Parathyroid adenoma (tissue), 2 donors: ENCODE data around the gene S100A7.
"Not testable (repeated sequence)": the region's sequence is repeated elsewhere in the genome, so short reads cannot be mapped to it uniquely, and the experiment has no call there.

Source experiments
- H2AFZ ChIP-seq: fragments of 300-600 bp; sonication (generic); one replicate; pipeline ENCODE4 v1.7.0; 2017; ENCODE audit warnings: antibody characterized with exemption, mild to moderate bottlenecking
- H3K27ac ChIP-seq: fragments of 300-600 bp; sonication (generic); one replicate; pipeline ENCODE4 v1.7.0; 2017
- H3K27me3 ChIP-seq: fragments of 300-600 bp; sonication (generic); one replicate; pipeline ENCODE4 v1.7.0; 2017; ENCODE audit warnings: low read length; ENCODE audit not compliant: control insufficient read depth, insufficient read depth
- H3K36me3 ChIP-seq: fragments of 300-600 bp; sonication (generic); one replicate; pipeline ENCODE4 v1.7.0; 2017; ENCODE audit warnings: low read length; ENCODE audit not compliant: control insufficient read depth, insufficient read depth
- H3K4me1 ChIP-seq: fragments of 300-600 bp; sonication (generic); one replicate; pipeline ENCODE4 v1.7.0; 2017; ENCODE audit warnings: control low read depth
- H3K4me2 ChIP-seq: fragments of 300-600 bp; sonication (generic); one replicate; pipeline ENCODE4 v1.7.0; 2017; ENCODE audit warnings: low read length
- H3K4me3 ChIP-seq: fragments of 300-600 bp; sonication (generic); one replicate; pipeline ENCODE4 v1.7.0; 2017; ENCODE audit warnings: low read depth, low read length
- H3K79me2 ChIP-seq: fragments of 300-600 bp; sonication (generic); one replicate; pipeline ENCODE4 v1.7.0; 2017; ENCODE audit warnings: control low read depth
- H3K9ac ChIP-seq: fragments of 300-600 bp; sonication (generic); one replicate; pipeline ENCODE4 v1.7.0; 2017; ENCODE audit warnings: mild to moderate bottlenecking
- H3K9me3 ChIP-seq: fragments of 300-600 bp; sonication (generic); one replicate; pipeline ENCODE4 v1.7.0; 2017; ENCODE audit warnings: low read length; ENCODE audit not compliant: control insufficient read depth
- TF ChIP-seq, protein P1 (sequence below): fragments of 300-600 bp; sonication (generic); IDR thresholded peaks from one replicate; pipeline ENCODE4 v1.7.0; 2017; ENCODE audit warnings: antibody characterized with exemption, mild to moderate bottlenecking
- donor health status: primary hyperparathyroidism.

S100A7 gene

DNA sequence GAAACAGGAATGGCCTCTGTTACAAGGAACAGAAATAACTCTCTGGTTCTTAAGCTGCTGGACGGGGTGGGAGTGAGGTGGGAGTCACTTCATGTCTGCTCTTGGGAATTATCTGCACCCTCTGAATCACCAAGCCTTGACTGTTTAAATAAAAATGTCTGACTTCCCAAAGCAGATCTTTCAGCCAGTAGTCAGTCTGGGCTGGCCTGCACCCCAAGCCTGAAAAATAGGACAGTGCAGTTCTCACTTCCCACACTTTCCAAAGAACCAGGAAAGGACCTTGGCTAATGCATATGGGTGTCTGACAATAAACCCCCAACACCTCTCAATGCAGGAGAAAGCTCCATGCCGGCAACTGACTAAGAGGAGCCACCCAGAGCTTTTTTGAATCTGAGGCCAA, 796 bp downstream of the S100A7 start:
- TF ChIP-seq, protein P1, sequence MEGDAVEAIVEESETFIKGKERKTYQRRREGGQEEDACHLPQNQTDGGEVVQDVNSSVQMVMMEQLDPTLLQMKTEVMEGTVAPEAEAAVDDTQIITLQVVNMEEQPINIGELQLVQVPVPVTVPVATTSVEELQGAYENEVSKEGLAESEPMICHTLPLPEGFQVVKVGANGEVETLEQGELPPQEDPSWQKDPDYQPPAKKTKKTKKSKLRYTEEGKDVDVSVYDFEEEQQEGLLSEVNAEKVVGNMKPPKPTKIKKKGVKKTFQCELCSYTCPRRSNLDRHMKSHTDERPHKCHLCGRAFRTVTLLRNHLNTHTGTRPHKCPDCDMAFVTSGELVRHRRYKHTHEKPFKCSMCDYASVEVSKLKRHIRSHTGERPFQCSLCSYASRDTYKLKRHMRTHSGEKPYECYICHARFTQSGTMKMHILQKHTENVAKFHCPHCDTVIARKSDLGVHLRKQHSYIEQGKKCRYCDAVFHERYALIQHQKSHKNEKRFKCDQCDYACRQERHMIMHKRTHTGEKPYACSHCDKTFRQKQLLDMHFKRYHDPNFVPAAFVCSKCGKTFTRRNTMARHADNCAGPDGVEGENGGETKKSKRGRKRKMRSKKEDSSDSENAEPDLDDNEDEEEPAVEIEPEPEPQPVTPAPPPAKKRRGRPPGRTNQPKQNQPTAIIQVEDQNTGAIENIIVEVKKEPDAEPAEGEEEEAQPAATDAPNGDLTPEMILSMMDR, result no peak
- no peak overlapping the region for H3K9ac ChIP-seq
- no peaks in the 10 kb centered on the region for H3K9me3 ChIP-seq
- H3K4me1 ChIP-seq, result no peaks in the 10 kb centered on the region
- H2AFZ ChIP-seq, result no peak overlapping the region
- no peak overlapping the region for H3K4me3 ChIP-seq
- H3K4me2 ChIP-seq, result no peak overlapping the region
- H3K27ac ChIP-seq, result no peak overlapping the region
- H3K27me3 ChIP-seq, result no peaks in the 10 kb centered on the region
- no peaks in the 10 kb centered on the region for H3K79me2 ChIP-seq
- H3K36me3 ChIP-seq, result no peaks in the 10 kb centered on the region

DNA sequence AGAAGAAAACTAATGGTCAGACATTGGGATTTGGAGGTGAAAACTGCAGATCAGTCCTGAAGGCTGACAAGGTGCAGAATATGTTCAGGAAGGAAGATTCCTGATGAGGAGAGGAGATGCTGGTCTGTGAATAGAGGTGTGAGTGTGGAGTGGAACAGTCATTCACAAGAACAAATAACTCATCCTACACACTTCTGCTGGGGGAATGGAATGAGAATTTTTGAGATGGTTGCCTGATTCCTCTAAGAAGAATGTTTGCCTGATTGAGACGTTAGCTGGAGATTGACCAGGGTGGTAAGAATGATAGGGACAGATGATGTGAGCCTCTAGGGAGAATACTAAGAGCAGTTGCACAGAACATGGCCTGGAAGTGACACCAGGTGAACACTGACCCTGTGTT, 4.1 kb downstream of the S100A7 start:
- Histone ChIP-seq H3K9ac (no peak overlapping the region), H3K79me2 (no peaks in the 10 kb centered on the region), H3K27me3 (no peaks in the 10 kb centered on the region), H3K4me2 (no peak overlapping the region), H2AFZ (no peak overlapping the region), H3K4me3 (no peak overlapping the region), H3K36me3 (no peaks in the 10 kb centered on the region), H3K4me1 (no peaks in the 10 kb centered on the region), H3K27ac (no peak overlapping the region), H3K9me3 (no peaks in the 10 kb centered on the region)
- TF ChIP-seq, protein P1, result no peak

DNA sequence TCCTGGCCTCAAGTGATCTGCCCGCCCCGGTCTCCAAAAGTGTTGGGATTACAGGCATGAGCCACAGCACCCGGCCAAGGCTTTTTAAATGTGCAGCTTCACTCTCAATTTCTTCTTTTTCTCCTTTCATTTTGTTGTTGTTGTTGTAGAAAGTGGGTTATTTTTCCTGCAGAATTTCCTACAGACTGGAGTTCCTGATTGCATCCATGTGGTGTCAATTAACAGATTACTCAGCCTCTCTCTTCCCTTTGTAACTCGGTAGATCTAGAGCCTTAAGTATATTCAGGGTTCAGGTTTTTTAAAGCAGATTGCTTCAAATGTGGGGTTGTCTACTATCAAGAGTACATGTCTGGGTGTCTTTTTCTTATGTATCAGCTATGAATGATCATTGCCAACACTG, 11.6 kb downstream of the S100A7 start:
- H3K4me1 ChIP-seq, H3K27me3 ChIP-seq: not testable (repeated sequence)

DNA sequence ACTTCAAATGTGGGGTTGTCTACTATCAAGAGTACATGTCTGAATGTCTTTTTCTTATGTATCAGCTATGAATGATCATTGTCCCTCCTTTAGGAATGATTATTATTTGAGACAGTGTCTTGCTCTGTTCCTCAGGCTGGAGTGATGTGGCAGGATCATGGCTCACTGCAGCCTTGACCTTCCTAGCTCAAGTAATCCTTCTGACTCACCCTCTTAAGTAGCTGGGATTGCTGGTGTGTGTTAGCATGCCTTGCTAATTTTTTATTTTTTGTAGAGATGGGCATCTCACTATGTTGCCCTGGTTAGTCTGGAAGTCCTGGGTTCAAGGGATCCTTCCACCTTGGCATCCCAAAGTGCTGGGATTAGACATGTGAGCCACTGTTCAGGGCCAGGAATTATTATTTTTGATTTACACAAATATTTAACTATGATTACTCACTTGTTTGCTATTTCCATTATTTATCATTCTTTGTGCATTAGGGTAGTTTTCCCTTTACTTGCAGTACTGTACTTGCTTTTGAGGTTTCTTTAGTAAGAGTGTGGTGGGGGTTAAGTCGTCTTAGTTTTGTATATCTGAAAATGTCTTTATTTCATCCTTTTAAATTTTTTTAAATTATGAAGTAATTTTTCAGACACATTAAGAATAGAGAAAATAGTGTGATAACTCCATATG, 12.8 kb downstream of the S100A7 start:
- H3K4me3 ChIP-seq, result no peak overlapping the region
- H3K4me1 ChIP-seq, result no peaks in the 10 kb centered on the region
- H3K27me3 ChIP-seq, result no peaks in the 10 kb centered on the region
- H3K9ac ChIP-seq, result no peak overlapping the region
- TF ChIP-seq, protein P1, result no peak
- H2AFZ ChIP-seq, result no peak overlapping the region
- H3K27ac ChIP-seq, result no peak overlapping the region
- no peaks in the 10 kb centered on the region for H3K79me2 ChIP-seq
- no peaks in the 10 kb centered on the region for H3K36me3 ChIP-seq
- H3K4me2 ChIP-seq, result no peak overlapping the region
- no peaks in the 10 kb centered on the region for H3K9me3 ChIP-seq

More for the DNA sequence above, 11.6 kb downstream of the S100A7 start:
- H3K27ac ChIP-seq, H3K79me2 ChIP-seq, H3K9ac ChIP-seq, H3K9me3 ChIP-seq, H3K4me2 ChIP-seq, H2AFZ ChIP-seq, H3K4me3 ChIP-seq, H3K36me3 ChIP-seq: not testable (repeated sequence)

DNA sequence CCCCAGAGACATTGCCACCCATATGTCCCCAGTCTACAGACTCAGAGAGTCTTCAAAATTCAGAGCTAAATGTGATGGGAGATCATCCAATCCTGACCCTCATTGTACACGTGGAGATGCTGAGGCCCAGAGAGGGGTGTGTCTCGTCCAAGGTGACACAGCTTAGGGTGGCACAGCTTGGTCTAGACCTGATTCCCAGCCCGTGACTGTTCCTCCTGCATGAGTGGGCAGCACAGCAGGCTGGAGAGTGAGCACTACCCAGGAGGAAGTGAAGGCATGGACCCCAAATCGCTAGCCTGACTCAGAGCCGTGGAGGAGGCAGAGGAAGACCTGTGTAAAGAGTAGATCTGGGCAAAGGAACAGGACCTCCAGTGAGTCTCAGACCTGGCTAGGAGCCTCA, 16.4 kb downstream of the S100A7 start:
- H2AFZ ChIP-seq, result no peak overlapping the region
- no peak overlapping the region for H3K4me3 ChIP-seq
- H3K79me2 ChIP-seq, result no peaks in the 10 kb centered on the region
- H3K4me2 ChIP-seq, result no peak overlapping the region
- no peaks in the 10 kb centered on the region for H3K4me1 ChIP-seq
- H3K36me3 ChIP-seq, result no peaks in the 10 kb centered on the region
- TF ChIP-seq, protein P1, result no peak
- H3K27ac ChIP-seq, result no peak overlapping the region
- H3K27me3 ChIP-seq, result no peaks in the 10 kb centered on the region
- no peak overlapping the region for H3K9ac ChIP-seq
- no peaks in the 10 kb centered on the region for H3K9me3 ChIP-seq
